HEK293 (cell line): ENCODE results near the gene HSPG2.

ENCODE experiments used
- BCL11A ChIP-seq: fragments of 450-650 bp; formaldehyde crosslinking; IDR thresholded peaks from 2 replicates; pipeline ENCODE4 v1.5.1; 2016; ENCODE audit warnings: low read depth, missing biosample characterization, missing genetic modification characterization
- GFI1B ChIP-seq: fragments of 450-650 bp; formaldehyde crosslinking; IDR thresholded peaks from 2 replicates; pipeline ENCODE4 v1.5.1; 2016; ENCODE audit warnings: missing biosample characterization, missing genetic modification characterization
- TCF7L2 ChIP-seq: IDR thresholded peaks from 2 replicates; pipeline ENCODE4 v1.6.1; 2011; ENCODE audit warnings: low read depth, mild to moderate bottlenecking, inconsistent platforms, low read length, moderate library complexity, borderline replicate concordance
- ZBTB21 ChIP-seq: fragments of 450-650 bp; formaldehyde crosslinking; IDR thresholded peaks from 2 replicates; pipeline ENCODE4 v1.5.1; 2017; ENCODE audit warnings: missing biosample characterization, missing genetic modification characterization
- ZNF148 ChIP-seq: fragments of 450-650 bp; formaldehyde crosslinking; IDR thresholded peaks from 2 replicates; pipeline ENCODE4 v1.5.0; 2017; ENCODE audit warnings: missing biosample characterization, missing genetic modification characterization, borderline replicate concordance
- ZNF660 ChIP-seq: fragments of 450-650 bp; IDR thresholded peaks from 2 replicates; pipeline ENCODE4 v1.5.1; 2018; ENCODE audit warnings: missing biosample characterization, mild to moderate bottlenecking, missing genetic modification characterization
- ZNF785 ChIP-seq: fragments of 450-650 bp; formaldehyde crosslinking; IDR thresholded peaks from 2 replicates; pipeline ENCODE4 v1.5.1; 2016; ENCODE audit warnings: missing biosample characterization, missing genetic modification characterization
- ZXDB ChIP-seq: fragments of 450-650 bp; formaldehyde crosslinking; IDR thresholded peaks from 2 replicates; pipeline ENCODE4 v1.5.1; 2016; ENCODE audit warnings: missing biosample characterization, missing genetic modification characterization
- TF ChIP-seq, protein P1 (sequence below): fragments of 450-650 bp; formaldehyde crosslinking; IDR thresholded peaks from 2 replicates; pipeline ENCODE4 v1.5.1; 2016; ENCODE audit warnings: missing biosample characterization, missing genetic modification characterization

- TF ChIP-seq BCL11A (tag by site-specific recombination) (no peak), ZNF148 (no peak), GFI1B (tag by site-specific recombination) (no peak), ZXDB (tag by site-specific recombination) (no peak), ZBTB21 (no peak), ZNF660 (tag by site-specific recombination) (no peak), TCF7L2 (no peak), ZNF785 (tag by site-specific recombination) (no peak)
- TF ChIP-seq, protein P1, sequence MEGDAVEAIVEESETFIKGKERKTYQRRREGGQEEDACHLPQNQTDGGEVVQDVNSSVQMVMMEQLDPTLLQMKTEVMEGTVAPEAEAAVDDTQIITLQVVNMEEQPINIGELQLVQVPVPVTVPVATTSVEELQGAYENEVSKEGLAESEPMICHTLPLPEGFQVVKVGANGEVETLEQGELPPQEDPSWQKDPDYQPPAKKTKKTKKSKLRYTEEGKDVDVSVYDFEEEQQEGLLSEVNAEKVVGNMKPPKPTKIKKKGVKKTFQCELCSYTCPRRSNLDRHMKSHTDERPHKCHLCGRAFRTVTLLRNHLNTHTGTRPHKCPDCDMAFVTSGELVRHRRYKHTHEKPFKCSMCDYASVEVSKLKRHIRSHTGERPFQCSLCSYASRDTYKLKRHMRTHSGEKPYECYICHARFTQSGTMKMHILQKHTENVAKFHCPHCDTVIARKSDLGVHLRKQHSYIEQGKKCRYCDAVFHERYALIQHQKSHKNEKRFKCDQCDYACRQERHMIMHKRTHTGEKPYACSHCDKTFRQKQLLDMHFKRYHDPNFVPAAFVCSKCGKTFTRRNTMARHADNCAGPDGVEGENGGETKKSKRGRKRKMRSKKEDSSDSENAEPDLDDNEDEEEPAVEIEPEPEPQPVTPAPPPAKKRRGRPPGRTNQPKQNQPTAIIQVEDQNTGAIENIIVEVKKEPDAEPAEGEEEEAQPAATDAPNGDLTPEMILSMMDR (tag by site-specific recombination) = no peak
Observed at GRCh38 chr1:21910558-21911204, 26.4 kb downstream of the HSPG2 start.
